Right lobe of liver (tissue), 6 donors: ENCODE data around the gene NES. TPM values are rescaled to one million over a fixed set of nuclear protein-coding genes. Genes with fewer than 3 reads are reported as not detected.
A peak's percentile ranks its signal among the peaks of the same experiment; 100 is the strongest.

ENCODE experiments used
- ATAC-seq, 4 donors: fragments of 200-7000 bp; cut with Tn5 transposase; one replicate each; pipeline ENCODE4 v1.9.1; 2020; ENCODE audit warnings: mild to moderate bottlenecking in 4 of 4, moderate library complexity in 4 of 4
- DNase-seq, 3 donors: peaks; one replicate each; pipeline ENCODE4 v3.0.0-alpha.2; 2020
- H3K27ac ChIP-seq, 3 donors: fragments of 200-600 bp; one replicate each; pipeline ENCODE4 v1.8.0; 2022
- H3K27me3 ChIP-seq, 2 donors: fragments of 200-600 bp; one replicate each; pipeline ENCODE4 v1.8.0; 2022
- H3K36me3 ChIP-seq, 4 donors: fragments of 200-600 bp; sonication (generic) in 1 of 4; one replicate each; pipeline versions ENCODE4 v1.5.1 to v1.8.0; 2017 to 2022; ENCODE audit warnings: control low read depth in 1 of 4
- H3K4me1 ChIP-seq, 4 donors: fragments of 200-600 bp; sonication (generic) in 1 of 4; one replicate each; pipeline versions ENCODE4 v1.5.1 to v1.8.0; 2017 to 2022; ENCODE audit warnings: control low read depth in 1 of 4
- H3K4me3 ChIP-seq, 3 donors: fragments of 200-600 bp; one replicate each; pipeline ENCODE4 v1.8.0; 2022
- H3K9me3 ChIP-seq, 4 donors: fragments of 200-600 bp; sonication (generic) in 1 of 4; one replicate each; pipeline versions ENCODE4 v1.5.1 to v1.8.0; 2017 to 2022; ENCODE audit warnings: control low read depth in 1 of 4
- CTCF ChIP-seq, 4 donors: fragments of 200-600 bp in 3 of 4; fragments of 450-650 bp in 1 of 4; IDR thresholded peaks; one replicate each; pipeline versions ENCODE4 v1.5.1 to v1.8.0; 2016 to 2022; ENCODE audit warnings: antibody characterized with exemption in 4 of 4, mild to moderate bottlenecking in 2 of 4
- POLR2A ChIP-seq: fragments of 450-650 bp; IDR thresholded peaks from one replicate; pipeline ENCODE4 v1.6.1; 2017; ENCODE audit warnings: antibody characterized with exemption, mild to moderate bottlenecking
- WGBS: methylation state at CpG from one replicate; pipeline ENCODE4 v1.1.6; 2018; ENCODE audit warnings: low coverage, low lambda C conversion rate; ENCODE audit not compliant: insufficient coverage; ENCODE audit errors: missing lambda C conversion rate; 5-methylcytosine and 5-hydroxymethylcytosine counted together
- intact Hi-C, 2 donors: fragments of 100-400 bp; cut with DNase I; formaldehyde crosslinking; loops; one replicate each; pipeline versions ENCODE4 v1.11.2 to v1.14.1; 2022
- total RNA-seq, 6 experiments: library from RNA; depleted of rRNA in 2 of 6; stranded (reverse); fragments of >200 nt in 2 of 6; fragmentation: NEBNext Ultra II Directional in 3 of 6; extraction: Animal tissue kit (Norgen Biotek cat#: 25700) in 3 of 6; gene quantifications; one replicate each; pipeline versions ENCODE4 v1.1.0 to v1.2.4, GENCODE V29; 2016 to 2023
- donor health status: DM: no; HTN: yes; CAD: no.
- donor health status: DM: no; HTN: no; CAD: no.
- donor health status: DM: no; HTN: no; CAD: no.
- donor health status: DM: no; HTN: yes; CAD: no.
- donor health status: DM: no; HTN: yes; CAD: no.

NES gene
- total RNA-seq, 6 experiments from 2014 or later, result 1.1 to 7.5 (median 2.6) TPM

GRCh38 chr1:156691191-156691590 lies 14.0 kb upstream of the NES start:
- Histone ChIP-seq H3K4me1 (peaks cover 0 to 7% (median 0%) of the 10 kb centered on the region in 4 donors), H3K27ac (no peak overlapping the region), H3K9me3 (no peaks in the 10 kb centered on the region), H3K36me3 (no peaks in the 10 kb centered on the region), H3K4me3 (no peak overlapping the region), H3K27me3 (peaks cover 0 to 5% of the 10 kb centered on the region in 2 donors)
- intact Hi-C loops, result no loop called here
- WGBS, result 0% methylated on average over 1 of the region's 10 CpGs
- no peak for TF ChIP-seq CTCF (IDR thresholded peaks at IDR 0.05)
- TF ChIP-seq POLR2A, result no peak
- DNase-seq (no peak), ATAC-seq (no peak)

GRCh38 chr1:156690675-156691036 lies 13.4 kb upstream of the NES start:
- WGBS, result 46% methylated on average over 6 of the region's 8 CpGs
- no peak overlapping the region for H3K4me3 ChIP-seq
- DNase-seq, result no peak
- TF ChIP-seq POLR2A (no peak), CTCF (IDR thresholded peaks at IDR 0.05) (no peak)
- no peaks in the 10 kb centered on the region for H3K9me3 ChIP-seq
- peaks cover 0 to 5% of the 10 kb centered on the region in 2 donors for H3K27me3 ChIP-seq
- H3K4me1 ChIP-seq, result peaks cover 0 to 7% (median 0%) of the 10 kb centered on the region in 4 donors
- intact Hi-C loops, result no loop called here
- no peak overlapping the region for H3K27ac ChIP-seq
- ATAC-seq, result no peak
- H3K36me3 ChIP-seq, result no peaks in the 10 kb centered on the region

GRCh38 chr1:156689953-156690674 lies 12.9 kb upstream of the NES start:
- Histone ChIP-seq H3K4me1 (peaks cover 0 to 7% (median 0%) of the 10 kb centered on the region in 4 donors), H3K4me3 (no peak overlapping the region), H3K9me3 (no peaks in the 10 kb centered on the region), H3K27me3 (peaks cover 0 to 5% of the 10 kb centered on the region in 2 donors), H3K27ac (no peak overlapping the region), H3K36me3 (no peaks in the 10 kb centered on the region)
- no peak for DNase-seq
- WGBS, result 17% methylated on average over 10 of the region's 10 CpGs
- TF ChIP-seq CTCF (IDR thresholded peaks at IDR 0.05), result no peak
- no peak for TF ChIP-seq POLR2A
- ATAC-seq, result no peak
- intact Hi-C loops, result loop anchor here in 1 of 2 donors (5.0 kb wide), 1 partner anchor 32 kb away; no protein-coding TSS in a partner anchor

GRCh38 chr1:156689035-156689952 lies 12.1 kb upstream of the NES start:
- Histone ChIP-seq H3K4me1 (peaks cover 0 to 7% (median 0%) of the 10 kb centered on the region in 4 donors), H3K27ac (no peak overlapping the region), H3K27me3 (peaks cover 0 to 5% of the 10 kb centered on the region in 2 donors), H3K4me3 (no peak overlapping the region), H3K36me3 (no peaks in the 10 kb centered on the region), H3K9me3 (no peaks in the 10 kb centered on the region)
- WGBS, result 1% methylated on average over 19 of the region's 23 CpGs
- TF ChIP-seq POLR2A (no peak), CTCF (IDR thresholded peaks at IDR 0.05) (peak; percentile 85 to 90 (median 87))
- ATAC-seq (peak; percentile 91 to 96 (median 96)), DNase-seq (peak; percentile 66 to 73 (median 66))
- intact Hi-C loops, result loop anchor here in 1 of 2 donors (5.0 kb wide), 1 partner anchor 33 kb away; no protein-coding TSS in a partner anchor
